Stimulated activated CD4-positive, alpha-beta T cell treated with anti-CD3 and anti-CD28 coated beads, Interleukin-1b, Interleukin-23, amount 100 ng/mL, for 48 hours (primary cell): ENCODE measurements around the gene TCEAL7.

Experiments used
- DNase-seq: peaks from one replicate; pipeline ENCODE4 v3.0.0-alpha.2; 2020

TCEAL7 gene

DNA sequence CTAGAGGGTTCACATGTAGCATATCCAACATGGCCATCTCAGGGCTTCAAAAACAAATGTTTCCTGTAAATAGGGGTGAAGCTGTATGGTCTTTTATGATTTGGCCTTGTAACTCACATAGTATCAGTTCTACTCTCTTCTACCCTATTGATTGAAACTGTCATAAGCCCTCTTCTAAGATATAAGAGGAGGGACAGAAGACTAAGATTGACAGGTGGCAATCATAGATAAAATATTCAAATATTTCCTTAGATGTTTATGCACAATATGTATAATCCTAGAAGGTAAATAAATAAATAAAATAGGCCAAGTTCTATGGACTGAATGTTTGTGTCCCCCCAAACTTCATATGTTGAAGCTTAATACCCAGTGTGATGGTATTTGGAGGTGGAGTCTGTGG is 39.4 kb downstream of the TCEAL7 start:
- DNase-seq: no peak

DNA sequence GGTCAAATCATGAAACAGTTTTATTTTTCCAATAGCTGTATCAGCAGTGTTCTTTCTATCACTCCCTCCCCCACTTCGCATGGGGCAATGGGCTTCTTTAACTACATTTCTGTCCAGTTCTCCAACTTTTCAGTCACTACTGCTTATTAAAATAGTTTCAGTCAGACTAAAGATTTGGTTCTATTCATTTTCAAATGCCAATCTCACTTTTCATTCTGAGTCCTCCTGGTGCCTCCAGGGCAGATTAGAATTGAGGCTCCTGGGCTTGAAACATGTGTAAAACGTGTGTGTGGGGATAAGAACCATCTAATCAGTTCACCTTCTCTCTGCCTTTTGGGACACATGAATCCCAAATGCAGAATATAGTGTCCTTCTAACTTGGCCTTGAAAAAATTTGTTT is 42.8 kb downstream of the TCEAL7 start:
- DNase-seq: no peak

DNA sequence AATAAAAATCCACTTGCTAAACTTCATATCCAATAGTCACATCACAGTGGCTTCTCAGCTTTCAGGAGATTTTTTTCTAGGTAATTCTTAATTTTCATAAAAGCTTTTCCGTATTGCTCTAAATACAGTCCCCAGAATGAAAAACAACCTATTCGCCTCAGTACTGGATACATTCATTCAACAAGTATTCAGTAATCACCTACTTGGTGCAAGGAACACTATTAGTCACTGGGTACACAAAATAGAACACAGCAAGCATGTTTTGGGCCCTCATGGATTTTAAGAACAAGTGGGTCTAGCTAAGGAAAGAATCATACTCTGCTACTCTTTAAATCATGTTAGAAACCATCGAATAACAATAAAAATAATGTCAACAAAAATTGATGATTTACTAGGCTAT is 43.5 kb downstream of the TCEAL7 start:
- no peak for DNase-seq

DNA sequence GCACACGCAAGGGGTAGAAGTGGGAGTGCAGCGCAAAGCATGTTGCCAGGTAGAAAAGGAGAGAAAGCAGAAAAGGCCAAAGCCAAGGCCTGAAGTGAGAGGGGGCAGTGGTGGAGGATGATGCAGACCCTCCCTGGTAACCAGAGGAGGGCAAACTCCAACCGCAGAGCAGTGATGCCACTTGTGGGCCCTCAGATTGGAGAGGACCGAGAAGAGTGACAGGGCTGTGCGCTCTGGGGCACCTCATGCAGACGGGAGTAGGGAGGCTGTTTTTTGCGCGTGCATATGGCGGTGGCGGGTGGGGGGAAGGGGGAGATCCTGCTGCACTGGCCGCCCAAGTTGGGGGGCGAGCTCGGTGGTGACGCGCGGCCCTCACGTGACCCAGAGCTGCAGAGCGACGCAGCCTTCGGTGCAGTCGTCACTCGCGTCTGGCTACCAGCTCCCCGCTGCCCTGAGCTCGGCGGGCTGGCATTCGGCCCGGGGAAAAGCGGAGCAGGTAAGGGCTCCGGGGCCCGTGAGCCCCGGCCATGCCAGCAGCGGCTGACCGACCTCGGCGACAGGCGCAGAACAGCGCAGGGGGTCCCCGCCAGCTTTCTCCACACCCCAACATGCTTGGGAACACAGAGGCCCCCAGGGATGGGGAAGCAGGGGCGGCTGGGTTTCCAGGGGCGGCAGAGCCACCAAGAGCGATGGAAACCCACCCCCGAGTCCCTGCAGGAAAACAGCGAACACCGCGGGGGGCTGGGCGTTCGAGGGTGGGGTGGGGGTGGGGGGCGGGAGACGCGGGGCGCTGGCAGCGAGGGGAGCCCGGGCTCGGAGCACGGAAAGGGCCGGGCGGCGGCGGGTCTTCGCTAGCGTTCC is 46.3 kb downstream of the TCEAL7 start, which contains the start of gene BEX3:
Gene BEX3, plus strand, starts transcription at position 421 of the 861 bp plus-strand sequence. CDS start 984 bp downstream, outside the sequence.
- peak; percentile 33 for DNase-seq

DNA sequence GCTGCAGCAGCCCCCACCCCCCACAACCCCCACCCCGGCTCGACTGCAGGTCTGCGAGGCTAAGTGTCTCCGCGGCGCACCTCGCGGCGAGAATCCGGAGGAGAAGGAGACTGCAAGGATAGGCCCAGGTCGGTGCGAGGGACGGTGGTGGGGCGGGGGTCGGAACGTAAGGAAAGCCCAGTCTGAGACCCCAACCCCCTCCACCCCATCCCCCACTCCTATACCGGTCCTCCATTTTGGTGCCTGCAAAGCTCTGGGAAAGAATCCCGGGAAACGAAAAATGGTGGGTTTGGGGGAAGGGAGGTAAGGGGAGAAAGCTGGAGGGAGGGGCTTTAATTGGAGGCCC is 46.9 kb downstream of the TCEAL7 start:
- no peak for DNase-seq

DNA sequence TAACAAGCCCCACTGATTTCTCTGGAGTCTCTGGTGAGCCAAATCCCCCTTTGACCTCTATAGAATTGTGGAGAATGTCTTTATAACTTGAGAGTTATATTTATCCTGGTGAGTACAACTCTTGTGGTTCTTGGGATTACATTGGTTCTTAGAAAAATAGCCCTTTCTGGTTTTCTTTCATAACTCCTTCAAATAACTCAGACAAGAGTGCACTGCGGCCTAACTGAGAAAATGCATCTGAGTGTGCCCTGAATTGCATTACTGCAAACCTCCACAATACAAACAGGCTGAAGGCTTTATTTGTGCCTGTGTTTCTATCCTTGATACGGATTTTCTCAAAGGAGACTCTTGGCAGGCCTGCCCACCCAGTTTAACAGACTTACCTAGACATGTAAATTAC is 49.0 kb downstream of the TCEAL7 start:
- no peak for DNase-seq
